Stimulated activated CD4-positive, alpha-beta T cell treated with anti-CD3 and anti-CD28 coated beads, Interleukin-4, amount 100 ng/mL, for 48 hours (primary cell): ENCODE results near the gene DIDO1.
"Not testable (repeated sequence)": the region's sequence is repeated elsewhere in the genome, so short reads cannot be mapped to it uniquely, and the experiment has no call there.

Source experiments
- DNase-seq, 2 donors: peaks; one replicate each; pipeline ENCODE4 v3.0.0-alpha.2; 2020; ENCODE audit warnings: low read depth in 2 of 2

Gene DIDO1

DNA sequence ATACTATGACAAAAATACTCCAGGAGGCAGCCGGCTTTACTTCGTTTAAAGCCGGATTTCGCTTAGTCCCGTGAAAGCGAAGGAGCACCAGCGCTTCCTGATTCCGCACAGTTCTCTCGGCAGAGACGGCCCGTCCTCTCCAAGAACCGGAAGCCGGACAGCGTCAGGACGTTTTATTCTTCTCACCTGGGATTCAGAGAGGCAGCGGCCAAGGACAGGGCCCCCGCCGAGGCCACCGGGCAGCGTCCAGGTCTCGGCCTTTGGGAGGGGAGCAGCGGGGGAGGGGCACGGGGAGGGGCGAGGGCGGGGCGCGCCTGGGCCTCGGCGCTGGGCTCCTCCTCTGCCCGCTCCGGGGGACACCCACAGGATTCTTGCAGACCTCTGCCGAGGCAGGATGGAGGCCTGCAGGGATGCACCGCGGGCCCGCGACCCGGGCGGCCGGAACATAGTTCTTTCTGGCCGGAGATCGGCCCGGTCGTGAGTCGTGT is 2.8 kb upstream of the DIDO1 start:
- DNase-seq, result peak in 1 of 2 donors; percentile 53

GRCh38 chr20:62928246-62928939 is 2.1 kb upstream of the DIDO1 start:
- DNase-seq, result no peak

GRCh38 chr20:62927128-62927705 is 912 bp upstream of the DIDO1 start:
- DNase-seq, result no peak

DNA sequence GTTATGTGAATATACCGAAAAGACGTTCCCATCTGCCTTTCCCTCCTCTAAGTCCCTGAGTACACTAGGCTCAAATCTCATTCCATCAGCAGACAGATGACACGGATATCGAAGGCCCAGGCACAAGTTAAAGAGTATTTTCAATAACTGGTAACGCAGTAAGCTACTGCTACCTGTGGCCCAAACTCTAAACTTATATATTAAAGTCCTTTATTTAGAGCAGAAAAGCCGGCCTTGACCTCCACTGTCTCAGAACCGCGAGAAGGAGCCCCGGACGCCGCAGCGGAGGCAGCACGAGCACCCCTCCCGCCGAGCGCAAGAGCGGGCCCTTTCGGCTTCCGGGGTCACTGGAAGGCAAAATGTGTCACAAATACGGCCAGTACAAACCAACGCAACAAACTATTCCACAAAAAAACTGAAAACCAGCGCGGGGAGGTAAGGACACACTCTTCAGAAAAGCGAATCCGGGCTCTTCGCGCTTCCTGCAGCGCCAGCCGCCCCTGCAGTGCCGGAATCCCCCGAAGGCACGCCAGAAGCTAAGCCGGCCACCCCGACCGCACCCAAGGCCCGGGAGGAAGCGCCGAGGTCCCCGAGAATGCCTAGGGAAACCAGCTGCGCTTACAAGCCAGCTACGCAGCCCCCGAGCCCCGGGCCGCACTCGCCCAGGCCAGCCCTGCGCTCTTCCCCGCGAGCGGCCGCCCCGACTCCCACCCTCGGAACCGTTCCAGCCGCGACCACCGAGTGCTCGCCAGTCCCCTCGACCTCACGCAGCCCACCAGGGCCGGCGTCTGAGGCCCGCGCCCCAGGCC is 681 bp downstream of the DIDO1 start:
- peak; percentile 39 to 40 for DNase-seq

DNA sequence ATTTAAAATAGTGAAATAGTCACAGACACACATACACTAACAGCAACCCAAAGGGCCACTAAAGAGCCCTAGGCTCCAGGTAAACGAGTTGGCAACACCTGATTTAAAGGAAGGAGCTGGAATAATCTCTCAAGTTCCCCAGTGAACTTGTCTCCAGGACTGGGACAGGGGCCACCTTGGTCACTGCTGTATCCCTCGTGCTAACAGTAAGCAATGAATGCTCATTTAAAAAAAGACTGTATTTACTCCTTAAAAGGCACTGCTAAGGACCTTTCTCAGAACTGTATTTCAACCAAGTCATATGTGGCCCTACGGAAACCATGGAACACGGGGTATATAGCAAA is 1.3 kb downstream of the DIDO1 start:
- DNase-seq, result no peak

GRCh38 chr20:62924442-62925075 is 1.7 kb downstream of the DIDO1 start:
- DNase-seq, result no peak

DNA sequence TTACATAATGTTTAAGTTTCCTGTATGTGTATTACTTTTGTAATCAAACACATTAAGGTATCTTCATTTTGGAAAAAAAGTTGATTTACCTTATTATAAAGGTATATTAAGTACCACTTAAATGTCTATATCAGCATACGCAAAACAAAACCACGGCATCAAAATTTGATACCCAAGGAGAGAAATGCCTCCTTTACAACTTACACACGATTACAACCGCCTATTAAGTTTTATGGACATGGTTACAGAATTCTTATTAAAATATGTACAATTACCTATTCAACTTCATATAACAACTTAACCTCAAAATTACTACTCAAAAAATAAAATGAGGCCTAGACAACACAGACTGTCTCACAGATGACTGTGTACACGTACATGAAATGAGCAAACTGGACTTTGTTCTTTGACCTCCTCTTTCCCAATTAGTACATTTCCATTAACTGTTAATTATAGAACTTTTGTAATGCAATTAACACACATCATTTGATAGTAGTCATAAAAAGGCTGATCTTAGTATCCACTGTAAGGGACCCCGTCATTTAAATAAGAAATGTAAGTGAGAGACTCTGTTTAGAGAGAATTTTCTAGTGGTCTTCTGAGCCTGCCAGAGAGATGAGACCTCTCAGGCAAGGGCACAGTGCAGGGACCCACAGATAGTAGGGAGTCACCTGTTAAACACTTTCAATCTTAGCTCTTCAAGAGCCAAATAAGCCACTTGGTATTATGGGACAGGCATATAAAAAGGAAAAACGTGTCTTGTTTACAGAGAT is 2.5 kb downstream of the DIDO1 start:
- DNase-seq, result no peak

DNA sequence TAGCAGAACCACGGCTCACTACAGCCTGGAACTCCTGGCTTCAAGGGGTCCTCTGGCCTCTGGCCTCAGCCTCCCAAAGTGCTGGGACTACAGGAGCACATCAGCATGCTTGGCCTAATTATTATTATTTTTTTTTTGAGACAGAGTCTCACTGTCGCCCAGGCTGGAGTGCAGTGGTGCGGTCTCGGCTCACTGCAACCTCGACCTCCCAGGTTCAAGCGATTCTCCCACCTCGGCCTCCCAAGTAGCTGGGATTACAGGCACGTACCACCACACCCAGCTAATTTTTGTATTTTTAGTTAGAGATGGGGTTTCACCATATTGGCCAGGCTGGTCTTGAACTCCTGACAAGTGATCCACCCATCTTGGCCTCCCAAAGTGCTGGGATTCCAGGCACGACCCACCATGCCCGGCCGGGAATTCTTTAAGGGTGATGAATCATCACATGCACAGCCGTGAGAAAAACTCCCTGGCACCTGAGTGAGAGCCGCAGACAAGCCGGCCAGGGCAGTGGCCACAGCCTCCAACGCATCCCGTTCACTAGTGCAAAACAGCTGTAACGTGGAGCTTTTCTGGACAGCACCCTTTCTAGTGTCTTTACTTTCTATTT is 3.1 kb downstream of the DIDO1 start:
- not testable (repeated sequence) for DNase-seq

DNA sequence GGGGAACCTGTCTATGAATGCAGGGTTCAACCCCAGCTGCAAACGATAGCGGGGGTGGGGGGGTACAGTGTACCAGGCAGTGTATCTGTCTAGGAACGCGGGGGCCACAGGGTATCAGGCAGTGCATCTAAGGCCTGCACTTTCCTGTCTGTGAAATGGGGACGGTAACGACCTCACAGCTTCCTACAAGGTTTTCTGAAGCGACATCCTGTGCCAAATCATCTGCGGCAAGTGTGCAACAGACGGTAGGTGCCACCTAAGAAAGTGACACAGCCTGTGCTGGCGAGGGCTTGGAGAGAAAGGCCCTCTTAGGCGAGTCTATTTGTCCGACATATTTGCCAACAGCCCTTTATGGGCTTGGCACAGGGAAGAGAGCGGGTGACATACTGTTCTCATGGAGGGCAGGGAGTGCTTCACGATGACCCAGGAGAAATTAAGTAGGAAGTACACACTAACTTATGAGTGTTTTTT is 3.8 kb downstream of the DIDO1 start:
- DNase-seq, result peak in 1 of 2 donors; percentile 25

DNA sequence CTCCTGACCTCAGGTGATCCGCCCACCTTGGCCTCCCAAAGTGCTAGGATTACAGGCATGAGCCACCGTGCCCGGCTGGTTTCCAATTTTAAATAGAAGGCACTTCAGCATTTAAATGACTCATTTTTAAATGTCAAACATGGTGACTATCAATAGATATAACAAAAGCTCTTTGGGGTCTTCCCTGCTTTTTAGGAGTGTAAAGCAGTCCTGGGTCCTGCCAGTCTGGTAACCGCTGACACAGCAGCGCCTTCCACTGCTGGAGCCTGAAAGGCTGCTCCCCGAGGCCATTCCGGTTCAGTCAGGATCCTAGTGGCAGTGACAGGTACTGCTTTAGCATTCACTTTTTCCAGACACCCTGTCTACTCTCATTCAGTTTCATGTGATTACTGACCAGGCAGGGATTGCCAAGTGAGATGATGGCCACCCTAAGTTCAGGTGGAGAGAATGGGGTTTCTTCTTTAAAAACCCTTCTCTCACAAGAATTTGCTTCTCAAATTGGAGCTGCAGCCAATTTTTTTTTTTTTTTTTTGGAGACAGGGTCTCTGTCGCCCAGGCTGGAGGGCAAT is 5.1 kb downstream of the DIDO1 start:
- peak; percentile 38 to 59 for DNase-seq

GRCh38 chr20:62920039-62920645 is 6.2 kb downstream of the DIDO1 start:
- DNase-seq, result no peak

DNA sequence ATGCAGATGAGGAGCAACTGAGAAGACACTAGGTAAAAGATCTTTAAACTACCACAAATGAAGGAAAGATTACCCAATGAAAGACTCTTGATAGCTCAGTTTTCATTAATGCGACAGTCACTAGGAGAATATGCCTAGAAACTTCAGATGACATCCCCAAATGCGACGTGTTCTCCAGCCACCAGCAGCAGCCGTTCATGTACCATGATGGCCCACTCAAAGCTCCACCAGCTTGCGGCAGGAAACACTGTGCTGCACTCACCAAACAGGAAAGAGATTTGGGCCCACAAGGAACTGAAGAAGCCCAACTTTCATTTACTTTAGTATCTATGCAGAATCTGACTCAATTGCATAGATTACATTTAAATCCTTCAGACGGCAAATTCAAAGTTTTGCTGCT is 7.5 kb downstream of the DIDO1 start:
- DNase-seq, result peak; percentile 33 to 46

- no peak for DNase-seq
These were observed 8.2 kb downstream of the DIDO1 start for GRCh38 chr20:62918147-62918546.

DNA sequence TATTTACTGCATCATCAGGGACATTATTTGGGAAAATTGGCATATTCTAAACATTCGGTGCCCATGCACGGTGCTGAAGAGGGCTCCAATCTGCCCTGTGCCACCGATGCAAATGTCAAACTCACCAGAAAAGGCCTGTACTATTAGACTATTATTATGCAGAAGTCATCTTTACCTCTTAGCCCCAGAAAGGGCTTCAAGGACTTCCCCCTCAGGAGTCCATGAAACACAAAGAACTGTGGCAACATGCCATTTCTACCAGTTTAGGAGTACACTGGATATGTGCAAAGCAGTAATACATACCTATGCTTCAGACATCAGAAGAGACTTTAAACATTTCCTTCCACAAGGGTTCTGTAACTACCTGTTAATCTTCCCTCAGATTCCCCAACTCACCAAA is 8.6 kb downstream of the DIDO1 start:
- DNase-seq, result no peak

DNA sequence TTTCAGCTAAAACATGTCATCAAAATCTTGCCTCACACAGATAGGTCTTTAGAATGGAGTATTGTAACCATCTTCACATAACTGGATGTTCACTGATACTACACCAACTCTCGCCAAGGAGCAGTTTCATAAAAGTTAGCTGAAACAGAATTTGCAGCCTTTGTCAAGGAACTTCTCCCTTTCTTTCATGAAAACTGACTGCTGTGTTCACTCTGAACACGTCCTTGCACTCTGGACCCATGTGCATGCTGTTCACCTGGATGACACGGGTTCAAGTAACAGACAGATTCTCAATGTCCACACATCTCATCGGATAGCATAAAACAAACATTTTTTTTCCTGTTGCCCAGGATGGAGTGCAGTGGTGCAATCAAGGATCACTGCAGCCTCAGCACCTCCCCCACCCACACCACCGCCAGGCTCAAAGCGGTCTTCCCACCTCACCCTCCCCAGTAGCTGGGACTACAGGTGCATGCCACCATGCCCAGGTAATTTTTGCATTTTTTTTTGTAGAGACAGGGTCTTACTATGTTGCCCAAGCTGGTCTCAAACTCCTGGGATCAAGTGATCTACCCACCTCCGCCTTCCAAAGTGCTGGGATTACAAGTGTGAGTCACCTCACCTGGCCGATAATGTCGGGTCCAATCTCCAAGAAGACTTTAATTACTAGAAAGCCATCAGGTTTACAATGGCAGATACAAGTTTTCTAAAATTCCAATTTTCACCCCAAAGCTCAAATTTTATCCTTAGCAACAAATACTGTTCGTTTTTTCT is 9.4 kb downstream of the DIDO1 start:
- no peak for DNase-seq

DNA sequence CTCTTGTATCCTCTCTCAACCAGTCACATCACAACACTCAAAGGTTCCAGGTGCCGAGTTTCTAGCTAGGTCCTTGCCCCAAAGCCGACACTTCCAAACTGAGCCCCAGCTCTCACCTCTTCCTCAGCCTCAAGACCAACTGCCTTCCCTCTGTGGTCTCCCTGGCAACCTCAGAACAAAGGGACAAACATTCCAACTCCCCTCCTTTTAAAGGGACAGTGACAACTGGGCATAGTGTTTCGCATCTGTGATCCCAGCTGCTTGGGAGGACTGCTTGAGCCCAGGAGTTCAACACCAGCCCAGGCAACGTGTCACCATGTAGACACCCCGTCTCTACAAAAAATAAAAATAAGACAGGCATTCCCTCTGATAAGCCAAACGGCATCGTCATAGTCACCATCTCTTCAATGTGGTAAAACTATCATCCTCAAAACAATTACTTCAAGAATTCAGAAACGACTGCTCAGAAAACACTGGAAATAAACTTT is 11.3 kb downstream of the DIDO1 start:
- no peak for DNase-seq

DNA sequence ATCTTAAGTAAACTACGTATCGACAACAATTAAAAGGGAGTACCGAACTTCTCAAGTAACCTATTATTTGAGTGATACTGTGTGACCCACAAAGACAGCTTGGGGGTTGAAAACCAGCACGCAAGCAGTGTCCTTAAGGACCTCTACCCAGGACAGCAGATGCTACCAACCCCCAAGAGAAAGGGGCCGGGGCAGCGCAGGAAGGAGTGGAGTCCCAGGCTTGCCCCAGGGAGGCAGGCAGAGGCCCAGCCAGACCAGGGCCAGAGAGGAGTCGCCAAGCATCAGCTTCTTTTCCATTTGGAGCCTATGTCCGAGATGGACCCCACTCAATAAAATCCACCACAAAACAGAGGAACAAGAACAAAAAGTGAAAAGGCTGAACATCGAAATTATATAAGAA is 11.9 kb downstream of the DIDO1 start:
- no peak for DNase-seq

- no peak for DNase-seq
These were observed 13.2 kb downstream of the DIDO1 start for GRCh38 chr20:62913043-62913630.

- no peak for DNase-seq
These were observed 14.5 kb downstream of the DIDO1 start for GRCh38 chr20:62911701-62912280.
